Fibroblast of upper back skin (primary cell): ENCODE results near the gene LANCL1.
"Not testable (repeated sequence)": the region's sequence is repeated elsewhere in the genome, so short reads cannot be mapped to it uniquely, and the experiment has no call there.

Experiments used
- DNase-seq: peaks from one replicate; pipeline ENCODE4 v3.0.0-alpha.2; 2013

Gene LANCL1

DNA sequence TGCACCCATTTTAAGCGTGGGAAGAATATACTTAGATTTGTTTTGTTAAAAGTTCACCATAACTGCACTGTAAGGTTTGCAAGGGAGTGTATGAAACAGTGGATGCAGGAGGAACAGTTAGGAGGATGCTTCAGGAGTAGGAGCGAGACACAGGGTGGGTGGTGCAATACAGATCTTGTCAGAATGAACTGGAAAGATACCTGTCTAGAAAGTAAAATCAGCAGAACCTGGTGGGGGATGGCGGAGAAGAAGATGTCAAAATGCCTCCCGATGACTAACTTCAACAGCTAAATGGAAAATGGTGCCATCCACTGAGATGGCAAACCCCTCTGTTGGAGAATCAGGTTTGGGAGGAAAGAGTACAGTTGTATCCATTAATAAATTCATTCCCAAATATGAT lies 18.2 kb downstream of the LANCL1 start:
- DNase-seq, result no peak

- no peak for DNase-seq
Observed at GRCh38 chr2:210456571-210456970, 20.0 kb downstream of the LANCL1 start.

DNA sequence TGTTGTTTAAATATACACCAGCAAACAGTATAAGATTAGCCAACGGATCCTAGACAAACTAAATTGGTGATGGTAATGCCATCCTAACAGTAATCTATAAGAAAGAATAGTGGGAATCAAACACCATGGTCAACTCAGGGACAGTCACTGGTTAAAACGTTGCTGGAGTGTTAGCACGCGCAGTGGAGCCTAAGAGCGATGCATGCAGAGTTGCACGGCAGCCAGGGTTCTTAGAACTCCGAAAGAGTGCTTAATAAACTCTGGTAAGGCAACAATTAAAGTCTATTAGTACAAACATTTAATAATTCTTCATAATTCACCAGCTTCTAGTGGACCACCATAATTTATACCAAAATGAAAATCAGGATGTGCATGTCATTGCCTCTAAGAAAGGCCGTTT lies 22.2 kb downstream of the LANCL1 start:
- no peak for DNase-seq

DNA sequence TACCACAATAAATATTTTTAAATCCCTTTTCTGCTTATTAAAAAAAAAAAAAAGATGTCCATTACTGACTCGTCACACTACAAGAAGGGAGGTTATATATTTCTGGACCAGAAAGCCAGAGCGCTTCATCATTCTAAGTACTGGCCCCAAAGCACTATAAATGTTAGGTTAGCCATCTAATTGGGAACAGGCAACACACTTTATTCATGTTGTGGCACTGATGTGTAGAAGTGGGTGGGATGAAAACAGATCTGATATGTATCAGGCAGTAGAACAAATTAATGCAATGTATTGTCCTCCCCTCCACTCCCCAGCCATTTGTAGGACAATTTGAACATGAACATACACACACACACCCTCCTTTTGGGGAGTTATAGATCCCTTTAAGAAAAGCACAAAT lies 24.4 kb downstream of the LANCL1 start:
- DNase-seq, result no peak

- not testable (repeated sequence) for DNase-seq
Observed at GRCh38 chr2:210450942-210451341, 25.6 kb downstream of the LANCL1 start.

GRCh38 chr2:210445732-210446131 lies 30.8 kb downstream of the LANCL1 start:
- no peak for DNase-seq

DNA sequence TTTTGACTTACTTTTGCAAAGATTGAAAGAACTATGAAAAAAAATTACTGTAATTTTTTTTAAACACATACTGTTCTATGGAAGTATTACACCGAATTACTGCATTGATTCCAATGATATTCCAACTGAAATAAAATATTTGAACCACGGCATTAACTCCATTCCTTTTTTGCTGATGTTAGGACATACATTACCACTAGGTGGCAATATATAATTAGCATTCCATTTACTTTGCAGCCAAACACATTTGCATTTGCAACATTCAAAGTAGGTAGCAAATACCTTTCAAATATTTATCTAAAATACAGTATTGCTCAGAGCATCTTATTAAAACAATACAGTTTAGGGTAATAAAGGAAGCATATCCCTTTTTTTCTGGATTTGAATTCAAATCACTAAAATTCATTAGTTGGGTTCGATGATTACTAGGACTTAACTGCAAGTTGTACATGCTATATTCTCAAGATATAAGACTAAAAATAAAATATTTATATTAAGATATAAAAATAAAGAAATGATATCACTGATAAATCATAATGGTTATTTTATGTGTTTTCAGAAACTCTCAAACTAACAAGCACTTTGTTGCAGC lies 31.3 kb downstream of the LANCL1 start:
- peak; percentile 19 for DNase-seq

- no peak for DNase-seq
Observed at GRCh38 chr2:210443527-210443926, 33.0 kb downstream of the LANCL1 start.

- DNase-seq, result no peak
Observed at GRCh38 chr2:210442878-210443277, 33.7 kb downstream of the LANCL1 start.

- DNase-seq, result no peak
Observed at GRCh38 chr2:210442457-210442856, 34.1 kb downstream of the LANCL1 start.

GRCh38 chr2:210440206-210440605 lies 36.4 kb downstream of the LANCL1 start:
- DNase-seq, result no peak

GRCh38 chr2:210435439-210435838 lies 41.1 kb downstream of the LANCL1 start:
- no peak for DNase-seq

GRCh38 chr2:210432633-210433032 lies 43.9 kb downstream of the LANCL1 start:
- no peak for DNase-seq

DNA sequence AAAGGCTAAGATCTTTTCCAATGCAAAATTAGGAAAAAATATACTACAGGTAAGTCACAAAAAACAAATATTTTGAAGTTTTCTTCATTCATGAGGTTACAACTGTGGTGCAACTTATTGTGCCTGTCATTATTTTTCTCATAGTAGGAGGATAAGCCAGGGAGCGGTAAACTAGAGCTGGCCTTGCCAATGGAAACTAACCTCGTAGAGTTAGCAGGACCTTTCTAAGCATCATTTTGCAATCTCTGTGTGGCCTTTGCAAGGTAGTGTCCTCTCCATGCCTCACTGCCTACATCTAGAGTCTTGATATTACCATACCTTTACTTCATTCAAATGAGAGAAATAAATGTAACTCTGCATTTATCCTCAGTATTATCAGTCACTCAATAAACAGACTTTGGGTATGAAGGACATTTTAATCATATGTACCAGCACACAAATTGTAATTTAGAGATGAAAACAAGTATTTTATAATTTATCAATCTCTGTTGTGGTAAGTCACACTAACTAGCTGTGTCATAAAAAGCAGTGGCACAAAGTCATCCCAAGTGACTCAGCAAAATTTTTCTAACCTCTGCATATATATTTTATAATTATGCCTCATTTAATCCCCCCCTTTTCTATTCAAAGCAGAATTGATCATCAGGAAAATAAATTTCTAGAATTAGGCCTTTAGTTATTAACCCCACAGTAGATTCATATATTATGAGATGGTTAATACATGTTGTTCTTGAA lies 47.0 kb downstream of the LANCL1 start:
- DNase-seq, result no peak

- DNase-seq, result no peak
Observed at GRCh38 chr2:210428393-210429179, 48.0 kb downstream of the LANCL1 start.

- DNase-seq, result not testable (repeated sequence)
Observed at GRCh38 chr2:210427309-210427708, 49.2 kb downstream of the LANCL1 start.

GRCh38 chr2:210422366-210422765 lies 54.2 kb downstream of the LANCL1 start:
- DNase-seq, result no peak

DNA sequence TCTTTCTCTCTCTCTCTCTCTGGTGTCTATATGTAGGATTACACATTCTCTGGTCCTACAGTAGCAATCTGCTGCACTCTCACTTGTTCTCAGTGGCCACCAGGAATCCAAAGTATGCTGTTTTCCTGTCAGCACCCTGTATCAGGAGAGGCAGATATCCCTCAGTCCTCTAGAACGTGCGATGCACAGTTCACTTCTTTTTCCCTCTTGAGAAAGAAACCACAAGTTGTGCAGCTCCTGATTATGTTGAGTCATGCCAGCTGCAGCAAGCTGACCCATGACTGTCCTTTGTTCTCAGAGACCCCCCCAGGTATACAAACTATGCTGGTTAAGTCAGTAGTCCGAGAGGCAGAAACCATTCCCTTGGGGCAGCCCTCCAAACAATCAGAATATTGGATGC lies 54.6 kb downstream of the LANCL1 start:
- peak; percentile 96 for DNase-seq

- DNase-seq, result no peak
Observed at GRCh38 chr2:210412660-210413059, 63.9 kb downstream of the LANCL1 start.

DNA sequence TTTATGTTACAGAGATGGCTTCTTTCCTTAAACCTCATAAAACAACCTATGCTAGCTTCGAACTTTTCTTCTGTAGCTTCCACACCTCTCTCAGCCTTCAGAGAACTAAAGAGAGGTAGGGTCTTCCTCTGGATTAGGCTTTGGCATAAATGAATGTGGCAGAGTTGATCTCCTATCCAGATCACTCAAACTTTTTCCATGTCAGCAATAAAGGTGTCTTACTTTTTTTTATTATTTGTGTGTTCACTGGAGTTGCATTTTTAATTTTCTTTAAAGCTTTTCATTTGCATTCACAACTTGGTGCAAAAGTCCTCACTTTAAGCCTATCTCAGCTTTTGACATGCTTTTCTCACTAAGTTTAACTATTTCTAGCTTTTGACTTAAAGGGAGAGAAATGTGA lies 66.0 kb downstream of the LANCL1 start:
- no peak for DNase-seq

DNA sequence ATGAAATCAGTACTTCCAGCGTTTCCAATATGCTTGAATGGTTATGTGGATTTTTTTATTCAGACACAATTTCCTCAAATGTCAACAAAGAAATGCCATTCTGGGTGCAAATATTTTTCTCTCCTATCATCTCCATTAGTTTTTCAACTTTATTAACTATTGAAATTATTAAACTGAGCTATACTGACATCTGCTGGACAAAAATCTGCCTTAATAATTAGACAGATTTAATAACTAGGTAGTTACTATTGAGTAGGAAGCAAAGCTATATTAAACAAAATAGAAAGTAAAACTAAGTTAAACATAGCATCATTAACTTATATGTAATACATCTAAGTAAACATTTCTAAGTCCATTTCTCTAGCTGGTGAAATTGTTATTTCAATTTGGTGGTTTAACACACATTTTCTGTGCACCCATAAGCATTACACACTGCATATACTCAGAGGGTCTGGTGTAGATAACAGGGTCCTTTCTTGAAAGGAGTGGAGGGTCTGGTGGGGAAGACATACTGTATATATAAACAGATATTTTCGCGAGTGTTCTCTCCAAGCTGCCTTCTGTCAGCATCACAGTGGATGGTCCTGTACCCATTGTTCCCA lies 77.0 kb downstream of the LANCL1 start:
- DNase-seq, result peak; percentile 2

GRCh38 chr2:210392469-210392881 lies 84.1 kb downstream of the LANCL1 start:
- DNase-seq, result no peak

GRCh38 chr2:210389856-210390255 lies 86.7 kb downstream of the LANCL1 start:
- no peak for DNase-seq

DNA sequence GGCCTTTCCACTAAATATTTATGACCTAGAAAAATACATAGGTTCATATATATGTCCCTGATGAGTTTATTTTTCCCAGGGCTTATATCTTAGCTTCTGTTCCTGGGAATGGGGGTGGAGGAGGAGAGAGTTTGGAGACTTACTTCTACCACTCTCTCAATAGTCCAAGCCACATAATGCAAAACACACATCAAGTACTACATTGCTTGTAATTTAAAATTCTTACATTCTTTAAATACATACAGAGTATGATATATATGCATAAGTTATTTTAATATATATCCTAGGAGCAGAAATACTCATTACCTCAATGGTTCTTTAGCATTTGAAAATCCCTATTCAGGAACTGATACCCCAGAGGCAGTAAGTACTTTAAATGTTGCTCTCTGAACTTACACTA lies 88.4 kb downstream of the LANCL1 start:
- DNase-seq, result no peak
